Liver (tissue), 9 donors: Measurements from ENCODE around the gene PAWR. TPM values are rescaled to one million over a fixed set of nuclear protein-coding genes. Genes with fewer than 3 reads are reported as not detected.

Experiments used
- DNase-seq: peaks from one replicate; pipeline ENCODE4 v3.0.0-alpha.2; 2017; ENCODE audit warnings: low spot score
- H3K27ac ChIP-seq, 2 donors: one replicate each; pipeline ENCODE4 v1.7.0; 2013; ENCODE audit warnings: inconsistent platforms in 2 of 2, low read length in 2 of 2, control low read depth in 1 of 2, low read depth in 1 of 2, mild to moderate bottlenecking in 1 of 2
- H3K27me3 ChIP-seq, 4 donors: one replicate each; pipeline versions ENCODE4 v1.6.1 to v1.7.0; 2013; ENCODE audit warnings: low read length in 3 of 4, inconsistent platforms in 1 of 4, mild to moderate bottlenecking in 1 of 4, moderate library complexity in 1 of 4; ENCODE audit not compliant: control insufficient read depth in 4 of 4, insufficient read depth in 4 of 4
- H3K36me3 ChIP-seq, 4 donors: one replicate each; pipeline versions ENCODE4 v1.6.1 to v1.7.0; 2013; ENCODE audit warnings: low read length in 3 of 4, mild to moderate bottlenecking in 3 of 4, low read depth in 1 of 4, moderate library complexity in 1 of 4; ENCODE audit not compliant: control insufficient read depth in 4 of 4, insufficient read depth in 3 of 4
- H3K4me1 ChIP-seq, 4 donors: one replicate each; pipeline versions ENCODE4 v1.6.1 to v1.7.0; 2013; ENCODE audit warnings: low read length in 3 of 4, mild to moderate bottlenecking in 3 of 4, moderate library complexity in 1 of 4; ENCODE audit not compliant: control insufficient read depth in 4 of 4, insufficient read depth in 4 of 4
- H3K4me3 ChIP-seq, 3 donors: one replicate each; pipeline versions ENCODE4 v1.6.1 to v1.7.0; 2013; ENCODE audit warnings: low read length in 3 of 3, control low read depth in 1 of 3, low read depth in 1 of 3, mild to moderate bottlenecking in 1 of 3
- H3K9ac ChIP-seq, 2 donors: one replicate each; pipeline ENCODE4 v1.7.0; 2013; ENCODE audit warnings: low read length in 2 of 2, mild to moderate bottlenecking in 2 of 2, moderate library complexity in 2 of 2, control low read depth in 1 of 2, low read depth in 1 of 2
- H3K9me3 ChIP-seq, 4 donors: one replicate each; pipeline versions ENCODE4 v1.6.1 to v1.7.0; 2013; ENCODE audit warnings: low read length in 3 of 4; ENCODE audit not compliant: control insufficient read depth in 4 of 4
- ATF3 ChIP-seq: IDR thresholded peaks from 2 replicates; pipeline ENCODE4 v1.6.1; 2016; ENCODE audit warnings: antibody characterized with exemption
- CTCF ChIP-seq: fragments of 150-350 bp; IDR thresholded peaks from 2 replicates; pipeline ENCODE4 v1.5.1; 2017; ENCODE audit warnings: improper control_type of control experiment, low read depth, low read length; ENCODE audit not compliant: missing input control
- EGR1 ChIP-seq, 2 donors: IDR thresholded peaks; 2 replicates each; pipeline ENCODE4 v1.6.1; 2016 to 2018; ENCODE audit warnings: antibody characterized with exemption in 2 of 2, low read depth in 2 of 2
- FOXA2 ChIP-seq: IDR thresholded peaks from 2 replicates; pipeline ENCODE4 v1.6.1; 2016; ENCODE audit warnings: antibody characterized with exemption
- GABPA ChIP-seq, 2 donors: IDR thresholded peaks in 1 of 2; conservative IDR thresholded peaks in 1 of 2; 2 replicates each; pipeline ENCODE4 v1.6.1; 2016; ENCODE audit warnings: antibody characterized with exemption in 2 of 2, mild to moderate bottlenecking in 1 of 2, moderate library complexity in 1 of 2
- HNF4A ChIP-seq, 2 donors: conservative IDR thresholded peaks; 2 replicates each; pipeline ENCODE4 v1.6.1; 2016; ENCODE audit warnings: antibody characterized with exemption in 2 of 2, mild to moderate bottlenecking in 2 of 2
- HNF4G ChIP-seq: IDR thresholded peaks from 2 replicates; pipeline ENCODE4 v1.6.1; 2016; ENCODE audit warnings: antibody characterized with exemption
- JUND ChIP-seq, 2 donors: IDR thresholded peaks; 2 replicates each; pipeline ENCODE4 v1.6.1; 2016; ENCODE audit warnings: antibody characterized with exemption in 2 of 2
- MAX ChIP-seq: IDR thresholded peaks from 2 replicates; pipeline ENCODE4 v1.6.1; 2016; ENCODE audit warnings: antibody characterized with exemption
- NR2F2 ChIP-seq: IDR thresholded peaks from 2 replicates; pipeline ENCODE4 v1.6.1; 2016; ENCODE audit warnings: antibody characterized with exemption
- RAD21 ChIP-seq, 2 donors: IDR thresholded peaks; 2 replicates each; pipeline ENCODE4 v1.6.1; 2016; ENCODE audit warnings: antibody characterized with exemption in 2 of 2, mild to moderate bottlenecking in 2 of 2
- REST ChIP-seq: IDR thresholded peaks from 2 replicates; pipeline ENCODE4 v1.6.1; 2016; ENCODE audit warnings: antibody characterized with exemption, mild to moderate bottlenecking
- RXRA ChIP-seq, 2 donors: IDR thresholded peaks; 2 replicates each; pipeline ENCODE4 v1.6.1; 2017 to 2018; ENCODE audit warnings: antibody characterized with exemption in 2 of 2, mild to moderate bottlenecking in 1 of 2
- SP1 ChIP-seq: IDR thresholded peaks from 2 replicates; pipeline ENCODE4 v1.6.1; 2018; ENCODE audit warnings: antibody characterized with exemption, mild to moderate bottlenecking
- TAF1 ChIP-seq: conservative IDR thresholded peaks from 2 replicates; pipeline ENCODE4 v1.6.1; 2016; ENCODE audit warnings: antibody characterized with exemption, mild to moderate bottlenecking
- YY1 ChIP-seq: IDR thresholded peaks from 2 replicates; pipeline ENCODE4 v1.6.1; 2016; ENCODE audit warnings: antibody characterized with exemption, mild to moderate bottlenecking
- ZBTB33 ChIP-seq: IDR thresholded peaks from 2 replicates; pipeline ENCODE4 v1.6.1; 2016; ENCODE audit warnings: antibody characterized with exemption
- WGBS: extraction: QIAGEN DNeasy Blood & Tissue Kit; methylation state at CpG from one replicate; pipeline ENCODE4 v1.1.7; 2013; 5-methylcytosine and 5-hydroxymethylcytosine counted together
- polyA plus RNA-seq, 2 donors: library from polyadenylated mRNA; stranded (reverse) in 1 of 2; unstranded in 1 of 2; fragments of 200-250 nt in 1 of 2; fragments of >200 nt in 1 of 2; fragmentation: Nextera tagmentation in 1 of 2; extraction: Ambion mirVana in 1 of 2; gene quantifications; one replicate each; pipeline versions ENCODE4 v1.2.1 to v1.2.3, GENCODE V29; 2013 to 2015
- total RNA-seq, 2 donors: library from RNA; depleted of rRNA; stranded (reverse); fragments of >200 nt; gene quantifications; one replicate each; pipeline ENCODE4 v1.2.3, GENCODE V29; 2014
- donor health status: healthy.
- donor health status: healthy.
- donor health status: healthy.
- donor health status: healthy.
- donor health status: healthy.

Gene PAWR
- total and polyA plus RNA-seq, 4 donors, result 6.1 to 24.1 (median 9.9) TPM

GRCh38 chr12:79668113-79668512, 22.7 kb downstream of the PAWR start:
- WGBS, result 94% methylated on average over 4 of the region's 4 CpGs
- peaks cover 0 to 3% (median 0%) of the 10 kb centered on the region in 4 donors for H3K36me3 ChIP-seq
- H3K4me3 ChIP-seq, result no peak overlapping the region
- no peak for DNase-seq
- H3K9me3 ChIP-seq, result no peaks in the 10 kb centered on the region
- TF ChIP-seq RXRA (IDR thresholded peaks at IDR 0.05) (no peak), REST (no peak), FOXA2 (no peak), RAD21 (IDR thresholded peaks at IDR 0.05) (no peak), JUND (IDR thresholded peaks at IDR 0.05) (no peak), CTCF (no peak), NR2F2 (no peak), EGR1 (IDR thresholded peaks at IDR 0.05; ENCODE audit: low read depth in 2 of 2) (no peak), HNF4A (conservative IDR thresholded peaks at IDR 0.05) (no peak), ZBTB33 (no peak), SP1 (no peak), MAX (no peak)
- no peaks in the 10 kb centered on the region for H3K27me3 ChIP-seq
- no peak overlapping the region for H3K27ac ChIP-seq
- no peak overlapping the region for H3K9ac ChIP-seq
- H3K4me1 ChIP-seq, result peaks cover 0 to 2% (median 0%) of the 10 kb centered on the region in 4 donors

- Histone ChIP-seq H3K27ac (no peak overlapping the region), H3K9me3 (no peaks in the 10 kb centered on the region), H3K4me1 (no peaks in the 10 kb centered on the region), H3K4me3 (no peak overlapping the region), H3K36me3 (peaks cover 0 to 3% (median 0%) of the 10 kb centered on the region in 4 donors), H3K9ac (no peak overlapping the region), H3K27me3 (no peaks in the 10 kb centered on the region)
- 78% methylated on average over 4 of the region's 4 CpGs for WGBS
- TF ChIP-seq YY1 (no peak), HNF4A (conservative IDR thresholded peaks at IDR 0.05) (no peak), SP1 (no peak), RAD21 (IDR thresholded peaks at IDR 0.05) (no peak), GABPA (IDR thresholded peaks at IDR 0.05 in 1 of 2, conservative IDR thresholded peaks at IDR 0.05 in 1 of 2) (no peak), REST (no peak), FOXA2 (no peak), HNF4G (no peak), NR2F2 (no peak), MAX (no peak), EGR1 (IDR thresholded peaks at IDR 0.05; ENCODE audit: low read depth in 2 of 2) (no peak), JUND (IDR thresholded peaks at IDR 0.05) (no peak), RXRA (IDR thresholded peaks at IDR 0.05) (no peak), TAF1 (no peak), ATF3 (no peak)
- no peak for DNase-seq
Observed at GRCh38 chr12:79665212-79665887, 25.4 kb downstream of the PAWR start.
